Panc1 (cell line): ENCODE data around the gene INTS6.

Source experiments
- POLR2AphosphoS5 ChIP-seq: IDR thresholded peaks from 2 replicates; pipeline ENCODE4 v1.6.1; 2012; ENCODE audit warnings: mild to moderate bottlenecking, low read depth, low read length, moderate library complexity
- SIN3A ChIP-seq: IDR thresholded peaks from 2 replicates; pipeline ENCODE4 v1.6.1; 2012; ENCODE audit warnings: low read depth, mild to moderate bottlenecking, low read length, moderate library complexity, borderline replicate concordance; ENCODE audit not compliant: insufficient read depth
- TCF7L2 ChIP-seq: IDR thresholded peaks from 2 replicates; pipeline ENCODE4 v1.6.1; 2011; ENCODE audit warnings: mild to moderate bottlenecking, low read depth, low read length, inconsistent platforms
- TF ChIP-seq, protein P1 (sequence below): fragments of 450-650 bp; IDR thresholded peaks from 2 replicates; pipeline ENCODE4 v1.5.1; 2017; ENCODE audit warnings: mild to moderate bottlenecking

DNA sequence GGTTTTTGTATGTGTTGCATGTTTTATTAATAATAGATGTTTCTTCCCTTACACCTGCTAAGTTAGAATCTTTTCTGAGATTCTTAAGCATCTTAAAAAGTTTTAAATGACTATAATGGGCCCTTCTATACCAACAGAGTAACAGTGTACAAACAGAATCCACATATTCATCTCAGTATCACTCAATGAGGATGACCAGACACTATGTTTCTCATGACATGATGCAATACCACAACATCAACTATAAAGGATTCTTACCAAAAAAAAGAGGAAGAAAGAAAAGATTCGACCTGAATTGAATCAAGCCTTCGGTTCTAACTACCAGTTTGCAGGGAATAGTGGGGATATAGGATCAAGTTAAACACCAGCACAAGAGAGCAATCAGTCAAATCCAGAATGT is 56.5 kb downstream of the INTS6 start:
- TF ChIP-seq, protein P1, sequence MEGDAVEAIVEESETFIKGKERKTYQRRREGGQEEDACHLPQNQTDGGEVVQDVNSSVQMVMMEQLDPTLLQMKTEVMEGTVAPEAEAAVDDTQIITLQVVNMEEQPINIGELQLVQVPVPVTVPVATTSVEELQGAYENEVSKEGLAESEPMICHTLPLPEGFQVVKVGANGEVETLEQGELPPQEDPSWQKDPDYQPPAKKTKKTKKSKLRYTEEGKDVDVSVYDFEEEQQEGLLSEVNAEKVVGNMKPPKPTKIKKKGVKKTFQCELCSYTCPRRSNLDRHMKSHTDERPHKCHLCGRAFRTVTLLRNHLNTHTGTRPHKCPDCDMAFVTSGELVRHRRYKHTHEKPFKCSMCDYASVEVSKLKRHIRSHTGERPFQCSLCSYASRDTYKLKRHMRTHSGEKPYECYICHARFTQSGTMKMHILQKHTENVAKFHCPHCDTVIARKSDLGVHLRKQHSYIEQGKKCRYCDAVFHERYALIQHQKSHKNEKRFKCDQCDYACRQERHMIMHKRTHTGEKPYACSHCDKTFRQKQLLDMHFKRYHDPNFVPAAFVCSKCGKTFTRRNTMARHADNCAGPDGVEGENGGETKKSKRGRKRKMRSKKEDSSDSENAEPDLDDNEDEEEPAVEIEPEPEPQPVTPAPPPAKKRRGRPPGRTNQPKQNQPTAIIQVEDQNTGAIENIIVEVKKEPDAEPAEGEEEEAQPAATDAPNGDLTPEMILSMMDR, result no peak
- TF ChIP-seq TCF7L2 (no peak), POLR2AphosphoS5 (no peak), SIN3A (no peak)
